WI38 (cell line): ENCODE results near the gene SMPD3.

ENCODE experiments used
- H3K4me3 ChIP-seq: 2 replicates; pipeline ENCODE4 v1.5.1; 2011; ENCODE audit warnings: low read depth, mild to moderate bottlenecking, control low read depth, low read length
- TF ChIP-seq, protein P1 (sequence below): IDR thresholded peaks from 2 replicates; pipeline ENCODE4 v1.5.1; 2012; ENCODE audit warnings: low read depth, mild to moderate bottlenecking, control low read depth, low read length

The SMPD3 gene

GRCh38 chr16:68364561-68364998 is 83.7 kb downstream of the SMPD3 start:
- TF ChIP-seq, protein P1, sequence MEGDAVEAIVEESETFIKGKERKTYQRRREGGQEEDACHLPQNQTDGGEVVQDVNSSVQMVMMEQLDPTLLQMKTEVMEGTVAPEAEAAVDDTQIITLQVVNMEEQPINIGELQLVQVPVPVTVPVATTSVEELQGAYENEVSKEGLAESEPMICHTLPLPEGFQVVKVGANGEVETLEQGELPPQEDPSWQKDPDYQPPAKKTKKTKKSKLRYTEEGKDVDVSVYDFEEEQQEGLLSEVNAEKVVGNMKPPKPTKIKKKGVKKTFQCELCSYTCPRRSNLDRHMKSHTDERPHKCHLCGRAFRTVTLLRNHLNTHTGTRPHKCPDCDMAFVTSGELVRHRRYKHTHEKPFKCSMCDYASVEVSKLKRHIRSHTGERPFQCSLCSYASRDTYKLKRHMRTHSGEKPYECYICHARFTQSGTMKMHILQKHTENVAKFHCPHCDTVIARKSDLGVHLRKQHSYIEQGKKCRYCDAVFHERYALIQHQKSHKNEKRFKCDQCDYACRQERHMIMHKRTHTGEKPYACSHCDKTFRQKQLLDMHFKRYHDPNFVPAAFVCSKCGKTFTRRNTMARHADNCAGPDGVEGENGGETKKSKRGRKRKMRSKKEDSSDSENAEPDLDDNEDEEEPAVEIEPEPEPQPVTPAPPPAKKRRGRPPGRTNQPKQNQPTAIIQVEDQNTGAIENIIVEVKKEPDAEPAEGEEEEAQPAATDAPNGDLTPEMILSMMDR: peak; percentile 20; the same call in 1 of the 2 replicates
- H3K4me3 ChIP-seq: no peak overlapping the region

GRCh38 chr16:68363658-68364521 is 84.4 kb downstream of the SMPD3 start:
- TF ChIP-seq, protein P1: no peak
- no peak overlapping the region for H3K4me3 ChIP-seq

DNA sequence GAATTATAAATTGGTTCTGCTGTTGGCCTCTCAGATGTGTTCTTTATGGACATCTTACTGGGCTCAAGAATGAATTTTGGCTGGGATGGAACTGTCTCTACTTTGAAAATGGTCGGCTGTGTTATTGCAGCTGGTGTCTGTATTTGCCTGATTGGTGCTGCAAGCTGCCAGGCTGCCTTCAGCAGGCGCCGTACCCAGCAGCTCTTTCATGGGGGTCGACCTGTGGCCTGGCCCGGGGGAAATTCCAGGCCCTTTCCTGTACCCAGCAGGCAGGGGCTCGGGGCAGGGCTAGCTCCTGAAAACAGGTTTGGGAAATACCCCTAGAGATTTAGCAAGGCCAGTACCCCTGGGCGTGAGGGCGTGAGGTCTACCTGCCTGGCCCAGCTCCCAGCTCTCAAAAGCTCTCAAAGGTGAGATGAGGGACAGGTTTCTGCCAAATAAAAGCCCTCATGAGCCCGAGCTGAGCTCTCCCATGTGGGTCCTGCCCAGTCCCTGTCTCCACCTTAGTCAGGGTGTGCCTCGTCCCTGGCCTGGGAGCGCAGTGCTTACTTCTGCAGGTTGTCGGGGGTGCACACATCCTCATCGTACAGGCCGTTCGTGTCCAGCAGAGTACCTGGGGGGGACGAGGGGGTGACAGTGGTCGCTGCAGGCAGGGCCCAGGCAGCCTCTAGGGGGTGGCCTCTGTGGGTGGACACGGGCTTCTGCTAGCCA is 85.2 kb downstream of the SMPD3 start:
- TF ChIP-seq, protein P1: no peak

GRCh38 chr16:68362262-68362913 is 85.9 kb downstream of the SMPD3 start:
- TF ChIP-seq, protein P1: no peak
- no peak overlapping the region for H3K4me3 ChIP-seq

More for the DNA sequence above, 85.2 kb downstream of the SMPD3 start:
- no peak overlapping the region for H3K4me3 ChIP-seq

GRCh38 chr16:68361485-68361884 is 86.8 kb downstream of the SMPD3 start:
- no peak overlapping the region for H3K4me3 ChIP-seq
- TF ChIP-seq, protein P1: no peak

DNA sequence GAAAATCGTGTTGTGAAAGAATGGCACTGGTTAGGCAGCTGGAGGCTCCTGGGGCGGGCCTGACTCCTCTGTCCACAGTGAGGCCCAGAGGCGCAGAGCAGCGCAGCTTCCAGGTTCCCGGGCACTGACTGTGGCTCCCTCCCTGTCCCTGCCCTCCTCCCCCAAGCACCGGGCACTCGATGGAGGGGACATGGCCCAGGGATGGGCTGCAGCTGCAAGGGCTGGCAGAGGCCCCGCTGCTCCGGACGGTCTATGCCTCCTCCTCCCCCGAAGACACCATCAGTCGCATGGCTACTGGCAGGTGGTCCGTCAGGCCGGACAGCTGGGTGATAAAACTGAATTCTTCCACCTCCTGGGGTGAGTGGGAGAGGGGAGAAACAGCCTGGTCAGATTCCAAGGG is 87.4 kb downstream of the SMPD3 start:
- no peak overlapping the region for H3K4me3 ChIP-seq
- TF ChIP-seq, protein P1: no peak
